ENCODE measurements around the gene MPV17L2.

- no peak for TF ChIP-seq POLR2AphosphoS5 (IDR thresholded peaks at IDR 0.05; ENCODE audit: insufficient read depth, low read depth, low read length)
- TF ChIP-seq CTCF (IDR thresholded peaks at IDR 0.05; ENCODE audit: extremely low read depth in 1 of 2, insufficient read depth in 1 of 2, low read depth in 1 of 2, low read length in 2 of 2): no peak
- no peak for TF ChIP-seq MAX (IDR thresholded peaks at IDR 0.05; ENCODE audit: insufficient read depth, insufficient read length)
- no peak for TF ChIP-seq EZH2 (IDR thresholded peaks at IDR 0.05; ENCODE audit: borderline replicate concordance, low read depth, low read length, severe bottlenecking)
- no peak for TF ChIP-seq JUN (IDR thresholded peaks at IDR 0.05; ENCODE audit: borderline replicate concordance, insufficient read depth, insufficient read length, low read depth)
- TF ChIP-seq POLR2A (IDR thresholded peaks at IDR 0.05; ENCODE audit: low read depth, low read length): no peak
- no peak for TF ChIP-seq MYC (IDR thresholded peaks at IDR 0.05; ENCODE audit: low read depth, low read length)
- TF ChIP-seq FOS (IDR thresholded peaks at IDR 0.05; ENCODE audit: borderline replicate concordance, insufficient read depth, low read length): no peak
- no peak for TF ChIP-seq GATA2 (IDR thresholded peaks at IDR 0.05; ENCODE audit: insufficient read depth, insufficient read length, low read depth, low read length)
Observed at GRCh38 chr19:18226956-18227780, 34.1 kb downstream of the MPV17L2 start.
